GM21825 (cell line): ENCODE data around the gene GPC6.

Experiments
- ATAC-seq: cut with Tn5 transposase; IDR thresholded peaks from one replicate; pipeline ENCODE4 v1.9.1; 2021; ENCODE audit warnings: mild to moderate bottlenecking, moderate library complexity; ENCODE audit not compliant: unreplicated experiment

The GPC6 gene

DNA sequence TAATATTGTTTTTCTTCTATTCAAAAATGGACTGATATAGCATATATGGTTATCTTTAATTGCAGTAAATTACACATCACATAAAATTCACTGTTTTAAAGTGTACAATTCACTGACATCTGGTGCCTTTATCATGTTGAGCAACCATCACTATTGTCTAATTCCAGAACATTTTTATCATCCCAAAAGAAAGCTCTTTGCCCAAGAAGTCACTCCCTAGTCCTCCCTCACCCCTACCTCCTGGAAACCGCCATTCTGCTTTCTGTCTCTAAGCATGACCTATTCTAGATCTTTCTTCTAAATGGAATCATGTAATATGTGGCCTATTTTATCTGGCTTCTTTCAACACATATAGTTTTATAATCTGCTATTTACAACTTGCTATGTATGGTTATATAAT lies 727.2 kb downstream of the GPC6 start:
- ATAC-seq: no peak

DNA sequence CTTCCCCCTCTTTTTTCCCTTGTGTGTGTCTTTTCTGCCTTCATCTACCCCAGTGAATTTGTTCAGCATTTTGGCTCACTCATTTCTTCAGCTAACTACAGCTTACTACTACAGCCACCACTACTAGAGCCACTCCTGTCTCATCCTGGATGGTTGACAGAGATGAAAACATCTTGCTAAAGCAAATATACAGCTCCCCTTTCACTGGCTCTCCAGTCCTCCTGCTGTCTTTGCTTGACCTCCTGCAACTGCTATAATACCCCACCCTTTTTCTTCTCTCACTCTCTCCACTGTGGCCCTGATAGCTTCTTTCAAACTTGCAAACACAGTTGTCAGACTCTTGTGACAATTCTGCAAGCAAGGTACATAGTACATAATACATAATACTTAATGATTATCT lies 729.3 kb downstream of the GPC6 start:
- no peak for ATAC-seq

DNA sequence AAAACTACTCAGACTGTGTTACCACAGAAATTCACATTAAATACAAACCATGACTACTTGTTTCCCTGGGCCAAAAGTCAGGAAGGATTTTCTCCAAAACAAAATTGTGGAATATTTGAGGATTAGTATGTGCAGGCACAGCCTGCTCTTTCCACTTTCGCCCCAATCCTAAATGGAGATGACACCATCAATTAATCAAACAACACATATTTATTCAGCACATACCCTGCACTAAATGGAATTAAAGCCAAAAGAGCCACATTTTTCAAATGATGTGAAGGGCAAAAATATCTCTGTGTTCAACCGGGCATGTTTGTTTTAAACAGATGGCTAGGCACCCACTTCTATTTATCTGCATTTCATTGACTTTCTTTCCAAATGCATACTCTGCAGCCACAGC lies 729.8 kb downstream of the GPC6 start:
- no peak for ATAC-seq

DNA sequence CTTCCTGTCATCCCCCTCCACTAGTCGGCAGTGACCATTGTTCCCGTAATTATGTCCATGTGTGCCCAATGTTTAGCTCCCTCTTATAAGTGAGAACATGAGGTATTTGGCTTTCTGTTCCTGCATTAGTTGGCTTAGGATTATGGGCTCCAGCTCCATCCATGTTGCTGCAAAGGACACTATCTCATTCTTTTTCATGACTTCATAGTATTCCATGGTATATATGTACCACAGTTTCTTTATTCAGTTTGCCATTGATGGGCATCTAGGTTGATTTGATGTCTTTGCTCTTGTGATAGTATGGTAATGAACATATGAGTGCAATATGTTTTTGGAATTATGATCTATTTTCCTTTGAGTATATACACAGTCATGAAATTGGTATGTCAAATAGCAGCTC lies 730.8 kb downstream of the GPC6 start:
- no peak for ATAC-seq

DNA sequence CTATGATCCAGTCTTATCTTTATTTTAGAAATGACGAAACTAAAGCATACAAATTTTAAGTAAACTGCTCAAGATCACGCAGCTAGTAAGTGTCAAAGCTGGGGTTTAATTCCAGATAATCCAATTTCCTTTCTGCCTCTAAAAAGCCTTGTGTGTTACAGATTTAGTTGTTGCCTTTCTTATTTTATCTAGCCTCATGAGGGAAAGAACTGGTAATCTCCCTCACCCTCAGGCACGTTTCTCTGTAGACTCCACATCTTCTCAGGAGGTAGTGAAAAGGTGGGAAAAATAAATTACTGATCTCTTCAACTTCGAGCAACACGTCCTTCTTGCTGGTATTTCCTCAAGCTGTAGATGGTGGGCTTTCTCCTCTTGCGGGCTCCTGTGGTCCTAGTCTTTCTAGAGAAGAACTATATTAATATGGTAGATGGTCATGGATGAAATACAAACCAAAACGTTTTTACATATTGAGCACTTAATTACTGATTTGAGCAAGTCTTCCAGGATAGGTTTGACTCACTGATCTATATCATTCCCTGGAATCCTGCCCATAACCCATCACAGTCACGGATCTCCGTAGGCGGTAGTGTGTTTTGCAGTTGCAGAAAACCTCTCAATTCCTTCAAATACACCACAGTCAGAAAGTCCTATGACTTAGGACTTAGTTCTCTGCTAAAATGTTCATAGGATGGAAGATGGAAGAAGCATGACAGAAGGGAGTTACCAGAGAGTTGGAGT lies 733.4 kb downstream of the GPC6 start:
- no peak for ATAC-seq

DNA sequence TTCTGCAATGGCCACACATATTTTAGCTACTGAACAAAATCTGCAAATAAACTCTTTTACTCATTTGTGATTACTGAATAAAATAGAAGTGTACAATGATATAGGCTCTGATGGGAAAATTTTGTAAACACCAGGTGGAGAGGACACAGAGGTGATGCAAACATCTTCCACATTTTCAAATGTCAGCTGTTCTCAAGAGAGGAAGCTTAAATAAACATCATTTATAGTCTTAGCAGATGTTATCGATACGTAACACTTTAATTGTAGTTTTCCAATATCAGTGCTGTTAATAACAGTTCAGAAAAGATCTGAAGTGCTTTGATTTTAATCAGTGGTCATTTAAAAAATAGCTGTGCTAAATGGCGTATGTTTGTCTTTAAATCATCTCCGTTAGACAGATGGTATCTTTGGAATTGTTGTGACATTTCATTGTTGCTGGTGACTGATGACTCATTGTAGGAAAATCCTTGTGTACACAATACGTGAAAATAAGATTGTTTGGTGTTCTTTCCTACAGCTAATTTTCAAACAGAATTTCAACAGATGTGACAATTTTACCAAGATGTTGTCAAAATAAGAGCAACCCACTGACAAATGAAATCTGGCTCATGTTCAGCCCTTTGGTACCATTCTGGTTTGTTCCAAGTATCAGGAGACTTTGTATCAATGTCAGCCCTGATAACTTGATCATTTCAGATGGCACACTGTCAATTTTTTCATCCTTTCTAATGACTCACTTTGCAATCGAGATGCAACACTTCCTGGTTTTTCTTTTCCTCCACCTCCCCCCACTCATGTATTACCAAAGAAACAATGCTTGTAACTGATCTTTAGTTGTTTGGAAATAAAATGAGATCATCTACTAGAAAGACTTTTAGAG lies 736.9 kb downstream of the GPC6 start:
- no peak for ATAC-seq

DNA sequence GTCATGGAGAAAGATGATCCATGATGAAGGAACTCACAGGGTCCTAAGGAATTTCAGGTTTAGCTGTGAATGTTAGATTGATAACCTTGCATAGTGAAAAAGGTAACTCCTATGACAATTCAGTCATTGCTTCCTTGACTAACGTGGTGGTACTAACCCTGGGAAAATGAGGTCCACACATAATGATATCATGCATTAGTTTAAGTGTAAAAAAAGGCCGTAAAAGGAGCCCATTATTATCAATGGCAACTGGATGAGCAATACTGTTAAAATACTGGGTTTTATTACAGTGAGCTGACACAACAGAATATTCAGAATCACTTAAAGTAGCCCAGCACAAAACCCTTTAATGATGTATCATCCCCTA lies 737.5 kb downstream of the GPC6 start:
- ATAC-seq: no peak

DNA sequence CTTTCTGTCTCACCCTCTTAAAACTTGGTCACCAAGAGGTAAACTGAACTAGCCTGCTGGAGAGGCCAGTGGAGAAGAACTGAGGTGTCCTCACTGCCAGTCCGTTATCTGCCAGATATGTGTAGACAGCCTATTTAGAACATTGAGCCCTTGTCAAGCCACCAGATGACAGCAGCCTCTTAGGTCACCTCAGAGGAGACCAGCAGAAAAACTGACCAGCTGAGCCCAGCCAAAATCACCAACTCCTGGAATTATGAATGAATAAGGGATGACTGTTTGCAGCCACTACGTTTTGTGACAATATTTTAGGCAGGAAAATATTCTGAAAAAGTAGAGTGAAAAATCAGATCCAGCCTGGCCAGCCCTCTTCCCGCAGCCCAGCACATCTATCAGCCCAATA lies 739.0 kb downstream of the GPC6 start:
- ATAC-seq: no peak

DNA sequence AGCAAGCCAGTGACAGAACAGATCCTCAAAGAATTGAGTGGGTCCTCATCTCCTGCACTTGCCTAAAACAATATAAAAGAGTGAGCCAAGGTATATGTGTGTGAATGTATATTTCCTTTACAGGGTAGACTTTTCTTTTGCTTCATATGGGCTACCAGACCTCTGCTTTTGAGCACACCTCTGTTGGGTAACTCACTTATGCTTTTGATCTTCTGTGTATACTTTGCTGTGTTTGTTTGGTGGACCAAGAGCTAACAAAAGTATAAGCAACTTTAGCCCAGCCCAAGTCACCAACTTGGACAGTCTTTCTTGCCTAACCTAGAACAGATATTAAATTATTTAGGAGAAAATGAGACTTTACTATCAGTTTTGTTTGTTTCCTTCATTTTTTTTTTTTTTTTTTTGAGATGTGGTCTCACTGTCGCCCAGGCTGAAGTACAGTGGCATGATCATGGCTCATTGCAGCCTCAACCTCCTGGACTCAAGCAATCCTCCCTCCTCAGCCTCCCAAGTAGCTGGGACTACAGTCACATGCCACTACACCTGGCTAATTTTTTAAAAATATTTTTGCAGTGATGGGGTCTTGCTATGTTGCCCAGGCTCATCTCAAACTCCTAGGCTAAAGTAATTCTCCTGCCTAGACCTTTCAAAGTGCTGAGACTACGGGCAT lies 739.8 kb downstream of the GPC6 start:
- no peak for ATAC-seq

DNA sequence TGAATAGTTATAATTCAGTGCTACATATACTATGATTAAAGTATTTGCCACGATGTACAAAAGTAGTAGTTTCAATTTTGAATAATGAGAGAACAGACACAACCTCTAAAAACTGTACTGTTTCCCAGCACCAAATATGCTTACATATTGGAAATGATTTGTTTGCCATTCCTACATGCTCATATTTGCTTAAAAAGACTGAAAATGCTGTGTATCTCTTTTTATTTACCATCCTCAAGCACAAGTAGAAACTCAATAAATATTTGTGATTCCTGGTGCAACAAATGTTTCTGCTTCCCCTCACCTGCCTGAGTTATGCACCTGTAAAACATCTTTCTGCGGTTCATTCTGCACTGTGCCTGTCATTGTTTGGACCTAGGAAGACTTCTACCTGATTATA lies 740.7 kb downstream of the GPC6 start:
- ATAC-seq: no peak

DNA sequence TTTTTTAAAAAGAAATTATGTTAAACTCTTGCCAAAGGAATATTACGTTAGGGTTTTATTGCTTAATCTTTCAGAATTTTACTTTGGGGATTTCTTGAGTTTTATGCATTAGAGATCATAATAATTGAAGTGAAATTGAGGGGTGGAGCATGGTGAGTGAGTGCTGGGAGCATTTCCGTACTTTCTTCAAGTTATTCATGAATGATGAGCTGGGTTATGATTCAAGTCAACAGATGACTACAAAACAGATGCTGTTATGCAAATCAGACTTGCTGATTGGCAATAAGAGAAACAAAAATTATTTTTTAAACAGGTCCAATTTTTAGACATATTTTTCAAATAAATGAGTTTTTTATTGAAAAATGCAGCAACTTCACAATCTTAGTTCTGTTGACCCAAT lies 748.6 kb downstream of the GPC6 start:
- ATAC-seq: no peak

DNA sequence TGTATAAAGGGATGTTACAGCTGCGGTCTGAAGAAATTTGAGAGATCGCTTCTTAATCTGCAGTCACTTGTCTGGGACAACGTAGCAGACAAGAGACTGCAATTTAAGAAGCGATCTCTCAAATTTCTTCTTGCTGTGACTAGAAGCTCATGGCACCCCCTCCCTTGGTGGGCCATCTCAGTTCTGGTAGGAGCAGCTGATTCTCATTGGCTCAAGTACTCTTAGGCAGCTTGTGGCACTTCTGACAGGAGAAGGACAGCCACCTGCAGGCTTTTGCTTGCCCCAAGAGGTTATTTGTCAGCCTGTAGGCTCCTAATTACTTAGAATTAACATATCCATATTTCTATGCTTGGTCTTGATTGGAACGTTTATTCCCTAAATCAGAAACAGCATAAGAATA lies 749.9 kb downstream of the GPC6 start:
- ATAC-seq: no peak

DNA sequence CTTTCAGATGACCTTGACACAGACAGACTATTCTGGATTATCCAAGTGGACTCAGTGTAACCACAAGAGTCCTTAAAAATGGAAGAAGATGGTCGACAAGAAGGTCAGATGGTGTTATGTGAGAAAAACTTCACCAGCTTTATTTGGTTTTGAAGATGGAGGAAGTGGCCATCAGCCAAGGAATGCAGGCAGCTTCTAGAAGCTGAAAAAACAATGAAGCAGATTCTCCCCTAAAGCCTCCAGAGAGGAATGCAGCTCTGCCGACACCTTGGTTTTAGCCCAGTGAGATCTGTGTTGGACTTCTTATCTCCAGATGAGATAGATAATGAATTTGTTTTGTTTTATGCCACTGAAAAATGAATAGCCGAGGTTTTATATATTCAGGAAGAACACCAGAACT lies 751.4 kb downstream of the GPC6 start:
- ATAC-seq: no peak

DNA sequence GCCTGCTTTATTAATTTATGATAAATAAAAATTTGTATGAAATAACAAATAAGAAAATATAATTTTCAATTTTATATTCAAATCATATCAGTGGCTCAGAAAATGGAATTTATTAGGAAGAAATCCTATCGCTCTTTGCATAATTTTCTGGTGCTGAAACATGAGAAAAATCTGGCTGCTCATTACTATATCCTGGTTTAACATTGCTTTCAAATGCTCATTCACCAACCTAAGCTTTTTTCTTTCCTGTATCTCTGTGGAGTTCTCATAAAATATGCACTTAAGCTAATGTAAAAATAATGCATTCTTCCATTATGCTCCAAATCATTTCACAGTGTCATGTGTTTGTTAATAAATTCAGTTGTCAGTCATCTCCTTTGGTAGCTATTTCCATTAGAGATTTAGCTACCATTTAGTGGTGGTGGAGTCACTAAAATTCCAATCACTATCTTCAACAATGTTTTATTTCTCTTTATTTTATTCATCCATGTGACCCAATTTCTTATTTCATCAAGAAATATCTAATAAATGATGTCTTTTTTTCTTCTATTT lies 754.9 kb downstream of the GPC6 start:
- ATAC-seq: no peak

DNA sequence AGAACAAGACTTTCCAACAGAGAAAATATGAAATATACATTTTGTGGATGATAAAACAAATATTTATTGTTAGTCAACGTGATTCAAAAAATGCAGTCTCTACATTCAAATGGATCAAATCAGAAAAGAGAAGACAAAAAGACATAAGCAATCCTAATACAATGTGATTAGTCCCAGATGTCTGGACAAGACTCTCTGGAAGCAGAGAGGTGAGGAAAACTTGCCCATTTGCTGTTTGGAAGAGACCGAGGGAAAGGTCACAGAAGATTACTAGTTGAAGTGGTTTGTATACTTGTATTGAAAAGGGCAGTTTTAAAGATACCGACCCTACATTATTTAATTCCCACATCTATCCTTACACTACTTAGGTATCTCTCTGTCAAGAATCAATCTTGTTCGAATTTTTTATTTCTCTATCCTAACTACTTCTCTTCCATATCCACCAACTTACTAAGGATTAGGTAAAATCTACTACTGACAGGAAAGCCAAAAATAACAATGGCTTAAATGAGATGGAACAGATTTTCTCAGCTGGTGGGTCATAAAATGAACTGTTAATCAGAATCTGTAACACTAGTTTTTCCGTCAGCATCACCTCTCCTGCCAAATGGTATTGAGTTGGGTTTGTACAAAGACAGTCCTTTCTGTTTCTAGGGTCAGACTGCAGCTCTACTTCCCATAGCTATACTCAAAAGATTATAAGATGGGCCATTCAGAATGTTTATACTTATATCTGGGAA lies 755.7 kb downstream of the GPC6 start:
- no peak for ATAC-seq

DNA sequence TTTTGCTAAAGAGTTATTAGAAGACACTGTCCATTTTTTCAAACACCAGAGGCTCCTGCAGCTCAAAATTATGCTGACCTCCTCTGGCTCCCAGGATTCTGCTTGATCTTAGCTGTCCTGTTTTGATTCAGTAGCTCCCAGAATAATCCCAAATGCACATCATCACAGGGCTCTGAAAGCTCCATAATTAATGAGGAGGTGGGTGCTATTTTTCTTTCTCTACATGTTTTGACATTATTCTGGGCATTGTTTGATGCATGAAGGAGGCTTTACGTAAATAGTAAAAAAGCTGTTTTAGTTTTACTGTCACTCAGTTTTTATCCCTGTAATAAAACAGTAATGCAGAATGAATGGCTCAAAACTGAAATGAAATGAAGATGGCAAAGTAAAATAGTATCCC lies 757.4 kb downstream of the GPC6 start:
- ATAC-seq: no peak

DNA sequence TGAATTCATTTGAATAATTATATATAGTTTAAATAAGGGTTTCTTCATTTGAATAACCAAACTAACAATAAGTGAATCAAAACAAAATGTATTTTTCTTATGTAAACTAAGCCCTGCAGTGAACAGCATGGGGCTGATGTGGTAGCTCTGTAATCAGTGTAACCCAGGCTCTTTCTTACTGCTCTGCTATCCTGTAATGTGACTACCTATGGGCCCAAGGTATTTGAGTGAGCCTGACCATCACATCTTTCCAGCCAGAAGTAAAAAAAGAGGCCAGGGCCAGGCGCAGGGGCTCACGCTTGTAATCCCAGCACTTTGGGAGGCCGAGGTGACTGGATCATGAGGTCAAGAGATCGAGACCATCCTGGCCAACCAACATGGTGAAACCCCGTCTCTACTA lies 758.3 kb downstream of the GPC6 start:
- no peak for ATAC-seq

DNA sequence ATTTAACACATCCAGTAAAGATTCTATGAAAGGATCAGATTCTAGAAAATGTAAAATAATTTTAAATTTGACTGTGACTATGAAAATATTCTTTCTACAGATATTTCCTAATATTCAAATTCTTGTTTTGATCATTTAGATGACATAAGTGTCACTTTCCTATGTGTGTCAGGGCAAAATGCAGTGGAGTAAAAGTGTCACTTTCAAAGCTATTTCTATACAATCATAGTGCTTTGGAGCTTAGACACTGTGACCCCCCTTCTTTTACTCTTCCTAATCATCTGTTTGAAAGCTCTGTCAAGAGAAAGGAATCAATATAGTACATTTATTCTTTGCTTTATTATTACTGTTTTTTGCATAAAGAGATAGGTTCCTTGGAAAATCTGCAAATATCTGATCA lies 760.9 kb downstream of the GPC6 start:
- ATAC-seq: no peak

DNA sequence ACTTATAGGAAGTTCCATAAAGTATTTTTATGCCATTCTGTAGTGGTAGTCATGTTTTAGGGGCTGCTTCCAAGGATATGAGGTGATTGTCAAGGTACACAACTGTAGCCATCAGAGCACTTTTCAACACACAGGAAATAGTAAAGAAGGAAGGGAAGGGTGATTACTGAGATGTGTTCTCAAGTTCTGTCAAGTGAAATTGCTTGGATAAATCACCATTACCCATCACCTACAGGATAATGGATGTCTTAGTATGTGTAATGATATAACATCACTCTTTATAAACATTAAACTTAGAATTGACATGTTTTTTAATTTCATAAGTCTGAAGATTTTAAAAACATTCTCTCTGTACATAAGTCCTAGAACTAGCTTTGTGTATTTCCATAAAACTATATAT lies 765.0 kb downstream of the GPC6 start:
- no peak for ATAC-seq

DNA sequence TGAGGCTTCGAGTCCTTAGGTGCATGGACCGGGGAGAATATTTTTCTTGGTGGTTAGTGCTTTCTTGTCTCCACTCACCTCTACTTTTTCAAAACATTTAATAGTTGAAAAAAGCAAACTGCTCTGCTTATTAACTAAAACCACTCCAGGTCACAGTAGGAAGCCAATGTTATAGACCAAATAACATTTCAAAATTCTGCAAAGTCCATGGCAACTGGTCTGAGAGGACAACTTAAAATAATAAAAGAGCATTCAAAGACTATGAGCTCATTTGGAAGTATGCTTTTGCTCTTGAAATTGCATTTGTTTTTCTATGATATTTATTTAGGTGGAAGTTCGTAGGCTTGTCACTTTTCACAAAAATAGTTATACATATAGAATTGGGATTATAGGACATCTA lies 769.9 kb downstream of the GPC6 start:
- no peak for ATAC-seq

DNA sequence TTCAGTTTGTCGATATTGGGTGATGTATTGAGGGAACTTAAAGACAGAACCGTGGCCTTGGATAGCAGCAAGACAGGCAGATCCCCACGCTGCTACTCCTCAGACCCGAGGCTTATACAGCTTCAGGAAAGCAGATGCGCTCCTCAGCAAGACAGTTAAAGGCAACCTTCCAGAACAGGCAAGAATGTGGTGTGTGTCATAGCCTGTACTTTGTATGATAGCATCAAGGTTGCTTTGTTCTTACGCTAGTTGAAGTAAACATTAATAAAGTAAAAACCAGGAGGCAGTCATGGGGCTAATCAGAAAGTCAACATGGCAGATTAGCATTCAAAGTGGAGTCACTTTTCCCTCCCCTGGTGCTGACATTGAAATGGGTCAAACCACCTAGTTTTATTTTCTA lies 779.7 kb downstream of the GPC6 start:
- ATAC-seq: no peak
